LNCAP (cell line): Measurements from ENCODE around the gene ZFP36L2.

Source experiments
- CTCF ChIP-seq: fragments of 450-650 bp; IDR thresholded peaks from 2 replicates; pipeline ENCODE4 v1.5.1; 2017; ENCODE audit warnings: mild to moderate bottlenecking

ZFP36L2 gene

GRCh38 chr2:43262239-43262638 lies 35.8 kb upstream of the ZFP36L2 start:
- TF ChIP-seq CTCF: no peak

- no peak for TF ChIP-seq CTCF
Observed at GRCh38 chr2:43259512-43259911, 33.1 kb upstream of the ZFP36L2 start.

GRCh38 chr2:43258547-43259156 lies 32.2 kb upstream of the ZFP36L2 start:
- TF ChIP-seq CTCF: no peak

- no peak for TF ChIP-seq CTCF
Observed at GRCh38 chr2:43255296-43255910, 29.0 kb upstream of the ZFP36L2 start.

- TF ChIP-seq CTCF: no peak
Observed at GRCh38 chr2:43254331-43254730, 27.9 kb upstream of the ZFP36L2 start.

- TF ChIP-seq CTCF: no peak
Observed at GRCh38 chr2:43251171-43251731, 24.8 kb upstream of the ZFP36L2 start.

GRCh38 chr2:43250015-43250414 lies 23.6 kb upstream of the ZFP36L2 start:
- TF ChIP-seq CTCF: no peak
